GM06990 (cell line): ENCODE data around the gene KLHDC3.
"Not testable (repeated sequence)": the region's sequence is repeated elsewhere in the genome, so short reads cannot be mapped to it uniquely, and the experiment has no call there.

Experiments
- DNase-seq: peaks from one replicate; pipeline ENCODE4 v3.0.0-alpha.2; 2011; ENCODE audit not compliant: insufficient read length; ENCODE audit errors: extremely low read depth
- H3K27me3 ChIP-seq: replicated peaks from 2 replicates; pipeline ENCODE4 v1.6.0; 2011; ENCODE audit warnings: low read length; ENCODE audit not compliant: control insufficient read depth, insufficient read depth
- H3K36me3 ChIP-seq: 2 replicates; pipeline ENCODE4 v1.5.1; 2011; ENCODE audit warnings: low read length; ENCODE audit not compliant: control insufficient read depth, insufficient read depth
- H3K4me3 ChIP-seq: replicated peaks from 2 replicates; pipeline ENCODE4 v1.5.1; 2011; ENCODE audit warnings: low read depth, mild to moderate bottlenecking, control low read depth, low read length
- TF ChIP-seq, protein P1 (sequence below): IDR thresholded peaks from 2 replicates; pipeline ENCODE4 v1.5.1; 2011; ENCODE audit warnings: low read length, control low read depth, mild to moderate bottlenecking, inconsistent platforms; ENCODE audit not compliant: insufficient read depth, poor library complexity, severe bottlenecking

KLHDC3 gene

DNA sequence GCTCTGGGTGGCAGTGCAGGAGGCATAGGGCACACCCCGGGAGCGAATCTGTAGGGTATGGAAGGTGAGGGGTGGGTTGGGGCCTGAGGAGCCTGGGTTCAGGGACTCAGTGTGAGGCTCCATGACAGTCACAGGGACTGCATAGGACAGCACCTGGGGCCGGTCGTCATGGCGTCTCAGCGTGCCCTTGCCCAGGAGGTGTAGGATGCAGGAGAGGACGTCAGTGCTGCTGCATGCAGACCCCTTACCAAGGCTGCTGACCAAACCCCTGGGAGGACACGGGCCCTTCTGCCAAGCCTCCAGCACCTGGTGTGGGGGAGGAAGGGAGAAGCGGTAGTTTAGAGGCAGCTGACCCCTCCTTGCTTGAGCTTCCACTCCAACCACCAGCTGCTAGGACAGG is 23.7 kb downstream of the KLHDC3 start:
- H3K36me3 ChIP-seq = peaks cover 27% of the 10 kb centered on the region
- no peak for DNase-seq
- H3K4me3 ChIP-seq = no peak overlapping the region
- TF ChIP-seq, protein P1, sequence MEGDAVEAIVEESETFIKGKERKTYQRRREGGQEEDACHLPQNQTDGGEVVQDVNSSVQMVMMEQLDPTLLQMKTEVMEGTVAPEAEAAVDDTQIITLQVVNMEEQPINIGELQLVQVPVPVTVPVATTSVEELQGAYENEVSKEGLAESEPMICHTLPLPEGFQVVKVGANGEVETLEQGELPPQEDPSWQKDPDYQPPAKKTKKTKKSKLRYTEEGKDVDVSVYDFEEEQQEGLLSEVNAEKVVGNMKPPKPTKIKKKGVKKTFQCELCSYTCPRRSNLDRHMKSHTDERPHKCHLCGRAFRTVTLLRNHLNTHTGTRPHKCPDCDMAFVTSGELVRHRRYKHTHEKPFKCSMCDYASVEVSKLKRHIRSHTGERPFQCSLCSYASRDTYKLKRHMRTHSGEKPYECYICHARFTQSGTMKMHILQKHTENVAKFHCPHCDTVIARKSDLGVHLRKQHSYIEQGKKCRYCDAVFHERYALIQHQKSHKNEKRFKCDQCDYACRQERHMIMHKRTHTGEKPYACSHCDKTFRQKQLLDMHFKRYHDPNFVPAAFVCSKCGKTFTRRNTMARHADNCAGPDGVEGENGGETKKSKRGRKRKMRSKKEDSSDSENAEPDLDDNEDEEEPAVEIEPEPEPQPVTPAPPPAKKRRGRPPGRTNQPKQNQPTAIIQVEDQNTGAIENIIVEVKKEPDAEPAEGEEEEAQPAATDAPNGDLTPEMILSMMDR = no peak
- H3K27me3 ChIP-seq = no peaks in the 10 kb centered on the region

DNA sequence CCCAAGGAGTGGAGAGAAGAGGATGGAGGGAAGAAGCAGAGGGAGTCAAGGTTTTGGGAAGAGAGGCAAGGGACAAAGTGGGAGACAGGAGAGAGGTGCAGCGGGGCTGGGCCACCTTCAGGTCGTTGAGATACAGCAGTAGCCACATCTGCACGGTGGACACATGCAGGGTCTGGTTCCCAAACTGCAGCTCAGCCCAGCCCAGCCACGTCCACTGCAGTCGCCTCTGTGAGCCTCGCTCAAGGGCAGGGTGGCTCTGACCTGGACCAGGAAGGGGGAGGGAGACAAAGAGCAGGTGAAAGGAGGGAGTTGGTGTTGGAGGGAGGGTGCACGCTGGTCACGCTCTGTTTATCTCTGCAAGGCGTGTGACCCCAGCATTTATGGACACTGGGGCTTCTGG is 24.7 kb downstream of the KLHDC3 start:
- no peak for DNase-seq
- H3K4me3 ChIP-seq = no peak overlapping the region
- peaks cover 36% of the 10 kb centered on the region for H3K36me3 ChIP-seq
- TF ChIP-seq, protein P1 = no peak
- H3K27me3 ChIP-seq = no peaks in the 10 kb centered on the region

DNA sequence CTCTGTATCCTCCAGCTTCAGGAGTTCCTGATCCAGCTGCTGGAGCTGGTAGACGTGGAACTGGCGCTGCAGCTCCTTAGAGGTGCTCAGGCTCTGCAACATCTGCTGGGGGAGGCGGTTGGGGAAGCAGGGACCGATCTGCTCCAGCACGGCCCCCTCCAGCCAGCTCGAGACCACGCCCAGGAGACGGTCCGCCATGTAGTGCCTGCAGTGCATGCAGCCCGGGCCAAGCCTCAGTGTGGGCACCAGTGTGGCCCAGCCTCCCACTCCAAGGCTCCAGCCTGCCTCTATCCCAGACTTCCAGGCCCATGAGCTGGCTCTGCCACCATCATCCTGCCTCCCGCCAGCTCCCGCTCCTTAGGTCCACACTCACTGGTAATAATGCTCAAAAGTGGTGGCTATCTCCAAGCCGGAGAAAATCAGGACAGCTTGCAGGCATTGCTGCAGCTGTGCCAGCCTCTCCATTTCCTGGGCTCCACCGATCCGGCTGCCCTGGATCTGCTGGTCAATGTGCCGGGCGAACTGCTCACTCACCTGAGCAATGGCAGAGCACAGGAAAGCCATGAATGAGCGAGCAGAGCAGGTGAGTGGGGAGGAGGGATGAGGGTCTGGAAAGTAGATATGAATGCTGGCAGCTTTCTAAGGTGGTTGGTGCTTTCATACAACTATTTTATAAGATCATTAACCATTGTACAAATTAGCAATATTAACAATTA is 26.7 kb downstream of the KLHDC3 start:
- Histone ChIP-seq H3K36me3 (peaks cover 34% of the 10 kb centered on the region), H3K4me3 (no peak overlapping the region)
- DNase-seq = no peak

DNA sequence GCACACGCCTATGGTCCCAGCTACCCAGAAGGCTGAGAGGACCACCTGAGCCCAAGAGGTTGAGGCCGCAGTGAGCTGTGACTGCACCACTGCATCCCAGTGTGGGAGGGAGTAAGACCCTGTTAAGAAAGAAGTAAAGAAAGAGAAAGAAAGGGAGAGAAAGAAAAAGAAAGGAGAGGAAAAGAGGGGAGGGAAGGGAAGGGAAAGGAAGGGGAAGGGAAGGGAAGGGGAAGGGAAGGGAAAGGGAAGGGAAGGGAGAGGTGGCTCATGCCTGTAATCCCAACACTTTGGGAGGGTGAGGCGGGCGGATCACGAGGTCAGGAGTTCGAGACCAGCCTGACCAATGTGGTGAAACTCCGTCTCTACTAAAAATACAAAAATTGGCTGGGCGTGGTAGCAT is 27.4 kb downstream of the KLHDC3 start:
- not testable (repeated sequence) for DNase-seq, H3K4me3 ChIP-seq, H3K27me3 ChIP-seq
- H3K36me3 ChIP-seq = peaks cover 35% of the 10 kb centered on the region

More for the DNA sequence above, 26.7 kb downstream of the KLHDC3 start:
- no peaks in the 10 kb centered on the region for H3K27me3 ChIP-seq
- TF ChIP-seq, protein P1 = no peak

DNA sequence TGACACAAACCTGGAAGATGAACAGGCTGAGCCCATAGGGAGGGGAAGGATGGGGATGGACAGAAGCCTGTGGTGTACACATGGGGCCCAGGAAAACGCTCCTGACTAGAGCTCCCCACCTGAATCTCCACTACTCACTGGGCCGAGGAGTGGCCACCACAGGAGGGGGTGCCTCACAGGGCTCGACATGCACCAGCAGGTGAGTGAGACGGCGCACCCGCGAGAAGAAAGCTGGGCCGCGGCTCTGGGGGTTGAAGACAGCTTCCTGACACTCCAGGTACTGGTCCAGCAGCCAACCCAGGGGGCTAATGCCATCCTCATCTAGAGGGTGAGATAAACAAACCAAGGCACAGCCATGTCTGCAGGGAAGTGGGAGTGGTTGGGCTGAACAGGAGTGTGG is 29.3 kb downstream of the KLHDC3 start:
- peaks cover 34% of the 10 kb centered on the region for H3K36me3 ChIP-seq

DNA sequence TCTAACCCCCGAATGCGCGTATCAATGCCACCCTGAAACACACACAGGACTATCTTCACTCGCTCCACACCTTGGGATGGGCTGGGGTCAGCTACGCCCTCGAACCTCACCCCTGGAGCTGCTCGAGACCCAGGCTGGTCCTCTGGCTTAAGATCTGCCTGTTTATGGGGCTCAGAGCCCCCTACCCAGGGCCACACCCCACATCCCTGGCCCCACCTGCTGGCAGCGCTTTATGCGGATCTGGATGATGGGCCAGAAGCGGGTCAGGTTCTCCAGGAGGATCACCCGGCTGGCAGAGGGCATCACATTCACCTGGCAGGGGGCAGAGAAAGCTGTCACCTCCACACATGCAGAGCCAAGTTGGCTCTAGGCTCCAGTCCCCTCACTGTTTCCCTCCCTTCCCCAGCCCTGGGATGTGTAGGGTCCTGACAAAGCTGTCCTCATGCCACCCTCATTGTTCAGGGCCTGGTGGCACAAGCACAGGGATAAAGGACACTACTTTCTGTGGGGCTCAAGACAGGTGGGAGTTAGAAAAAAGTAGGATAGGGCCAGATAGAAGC is 31.4 kb downstream of the KLHDC3 start:
- no peak overlapping the region for H3K4me3 ChIP-seq
- no peak for DNase-seq
- TF ChIP-seq, protein P1 = no peak
- H3K36me3 ChIP-seq = peaks cover 40% of the 10 kb centered on the region
- no peaks in the 10 kb centered on the region for H3K27me3 ChIP-seq

More for the DNA sequence above, 29.3 kb downstream of the KLHDC3 start:
- DNase-seq = no peak
- no peak overlapping the region for H3K4me3 ChIP-seq
- no peaks in the 10 kb centered on the region for H3K27me3 ChIP-seq
- TF ChIP-seq, protein P1 = no peak
